Activated naive CD8-positive, alpha-beta T cell treated with anti-CD3 and anti-CD28 coated beads, Interleukin-2, amount 10 ng/mL, durations not matched to agents 7 days and 5 days (primary cell): ENCODE measurements around the gene RARS2. TPM values are rescaled to one million over a fixed set of nuclear protein-coding genes. Genes with fewer than 3 reads are reported as not detected.
A peak's percentile ranks its signal among the peaks of the same experiment; 100 is the strongest.

Experiments
- ATAC-seq: fragments of 150-1000 bp; cut with Tn5 transposase; one replicate; pipeline ENCODE4 v1.10.0; 2021; ENCODE audit warnings: low read depth, moderate library complexity
- POLR2A ChIA-PET: fragments of 350-600 bp; sonication (Branson Sonifier 250); formaldehyde crosslinking; loops from one replicate; lab custom pipeline; 2021; ENCODE audit warnings: antibody characterized with exemption; lab: Charles Lee
- DNase-seq: peaks from one replicate; pipeline ENCODE4 v3.0.0; 2021
- H3K27ac Mint-ChIP-seq: one replicate; pipeline ENCODE4 v1.8.0; 2022; ENCODE audit warnings: mild to moderate bottlenecking, mixed read lengths
- H3K27me3 Mint-ChIP-seq: one replicate; pipeline ENCODE4 v1.8.0; 2022; ENCODE audit warnings: mild to moderate bottlenecking, moderate library complexity, mixed read lengths
- H3K36me3 Mint-ChIP-seq: one replicate; pipeline ENCODE4 v1.8.0; 2021; ENCODE audit warnings: mild to moderate bottlenecking, mixed read lengths
- H3K4me1 Mint-ChIP-seq: one replicate; pipeline ENCODE4 v1.8.0; 2021; ENCODE audit warnings: mixed read lengths
- H3K4me3 Mint-ChIP-seq: one replicate; pipeline ENCODE4 v1.8.0; 2022; ENCODE audit warnings: mild to moderate bottlenecking, moderate library complexity, mixed read lengths
- H3K9me3 Mint-ChIP-seq: one replicate; pipeline ENCODE4 v1.8.0; 2021; ENCODE audit warnings: mixed read lengths
- total RNA-seq, 2 experiments: library from RNA; stranded (reverse); gene quantifications; one replicate each; pipeline ENCODE4 v1.2.3, GENCODE V29; 2021

The RARS2 gene
- total RNA-seq, 2 experiments from 2014 or later, result 25.4 to 26.8 TPM

DNA sequence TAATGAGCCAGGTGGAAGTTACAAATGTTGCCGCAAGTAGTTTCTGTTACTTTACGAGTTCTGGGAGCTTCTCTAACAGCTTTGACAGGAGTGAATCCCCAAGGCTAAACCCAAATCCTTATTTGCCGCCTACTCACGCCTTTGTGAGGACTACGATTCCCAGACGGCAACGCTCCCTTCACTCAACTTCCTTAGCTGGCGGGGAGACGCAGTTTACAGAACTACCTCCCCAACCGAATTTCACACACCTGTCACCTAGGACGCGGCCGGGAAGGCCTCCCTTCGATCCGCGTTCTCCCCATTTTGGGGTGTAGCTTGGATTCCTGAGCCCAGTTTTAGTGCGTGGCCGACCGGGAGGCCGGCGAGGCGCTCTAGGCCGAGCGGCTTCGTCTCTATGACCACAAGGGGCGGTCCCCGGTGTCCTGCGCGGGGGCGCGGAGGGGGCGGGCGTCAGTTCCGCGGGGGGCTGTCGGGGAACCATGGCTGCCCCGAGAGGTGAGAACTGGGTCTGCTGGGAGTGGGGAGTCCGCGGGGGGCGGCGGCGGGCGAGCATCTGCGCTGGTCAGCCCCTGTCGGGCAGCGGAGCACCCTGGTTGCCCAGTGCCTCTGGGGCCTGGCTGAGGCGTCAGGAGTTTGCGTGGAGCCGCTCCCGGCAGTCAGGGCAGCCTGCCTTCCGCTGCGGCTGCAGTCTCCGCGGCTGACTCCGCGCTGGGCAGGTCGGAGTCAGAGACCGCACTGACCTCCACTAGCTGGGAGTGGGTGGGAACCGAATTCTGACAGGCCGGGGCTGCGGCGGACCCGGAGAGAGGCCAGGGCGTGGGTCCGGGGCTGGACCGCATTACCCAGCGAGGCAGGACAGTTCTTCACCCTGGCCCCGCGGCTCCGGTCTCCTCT lies 117.0 kb downstream of the RARS2 start, which contains the start of gene SLC35A1:
SLC35A1 (plus strand) TSS at position 450 of the 894 bp plus-strand sequence; CDS start at position 480, 30 bp downstream.
- no peaks in the 10 kb centered on the region for H3K9me3 Mint-ChIP-seq
- ATAC-seq, result peak; percentile 91
- peak within 1 kb of the TSS; percentile 98 for H3K4me3 Mint-ChIP-seq
- peaks cover 10% of the 10 kb centered on the region for H3K4me1 Mint-ChIP-seq
- no peaks in the 10 kb centered on the region for H3K36me3 Mint-ChIP-seq
- peak; percentile 89 for DNase-seq
- peaks cover 5% of the 10 kb centered on the region for H3K27me3 Mint-ChIP-seq
- H3K27ac Mint-ChIP-seq, result peak within 1 kb of the TSS; percentile 98
- POLR2A ChIA-PET, result interaction anchor here (0.6 to 1.0 kb wide), 4 partner anchors 23 to 1878 kb away, joined by 3 to 7 read pairs (median 4); partner anchors contain the start of genes ORC3 and RARS2

DNA sequence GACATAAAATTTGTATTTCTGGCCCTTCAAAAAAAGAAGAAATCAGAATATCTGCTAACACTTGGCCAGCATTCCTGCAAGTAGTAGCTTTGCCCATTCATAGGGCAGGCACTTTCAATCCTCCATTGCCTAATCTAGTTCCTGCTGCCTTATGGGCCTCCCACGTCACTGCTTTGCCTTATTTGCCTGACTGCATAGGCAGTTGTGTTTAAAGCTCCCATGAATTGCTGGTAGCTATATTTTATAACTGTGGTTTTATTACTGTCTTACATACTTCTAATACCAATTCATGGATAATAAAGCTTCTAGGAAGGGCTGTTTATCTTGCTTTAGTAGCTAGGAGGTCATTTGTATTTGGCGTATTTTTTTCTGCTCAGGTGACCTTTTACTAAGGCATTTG lies 124.7 kb downstream of the RARS2 start:
- no peak for DNase-seq
- Mint-ChIP-seq H3K27ac (no peak overlapping the region), H3K4me1 (no peaks in the 10 kb centered on the region), H3K4me3 (no peak overlapping the region), H3K9me3 (no peaks in the 10 kb centered on the region), H3K36me3 (no peaks in the 10 kb centered on the region), H3K27me3 (peaks cover 36% of the 10 kb centered on the region)
- POLR2A ChIA-PET, result interaction anchor here (0.7 kb wide), 1 partner anchor 125 kb away, joined by 3 read pairs; the partner anchor contains the start of genes ORC3 and RARS2
- no peak for ATAC-seq

Other genes starting within 250 kb of the RARS2 start
- gene C6orf163, start 245.2 kb downstream of the RARS2 start, total RNA-seq, result 1 to 10 TPM; 3.2 to 3.4 TPM
- gene CFAP206, start 182.0 kb downstream of the RARS2 start, total RNA-seq, result not detected
- gene SLC35A1, start 117.0 kb downstream of the RARS2 start, total RNA-seq, result 10 to 100 TPM; 14.1 to 14.9 TPM
- gene ORC3, start 148 bp upstream of the RARS2 start, total RNA-seq, result 10 to 100 TPM; 28.2 to 32.2 TPM
- gene AKIRIN2, start 112.2 kb upstream of the RARS2 start, total RNA-seq, result 10 to 100 TPM; 45.3 to 51.8 TPM